ENCODE measurements around the gene ARHGAP23. TPM values are rescaled to one million over a fixed set of nuclear protein-coding genes. Genes with fewer than 3 reads are reported as not detected.

The ARHGAP23 gene
- total RNA-seq (2014; rRNA removed; shearing (Covaris generic); ENCODE audit: low replicate concordance) = 19.4 and 34.6 TPM in 2 replicates

DNA sequence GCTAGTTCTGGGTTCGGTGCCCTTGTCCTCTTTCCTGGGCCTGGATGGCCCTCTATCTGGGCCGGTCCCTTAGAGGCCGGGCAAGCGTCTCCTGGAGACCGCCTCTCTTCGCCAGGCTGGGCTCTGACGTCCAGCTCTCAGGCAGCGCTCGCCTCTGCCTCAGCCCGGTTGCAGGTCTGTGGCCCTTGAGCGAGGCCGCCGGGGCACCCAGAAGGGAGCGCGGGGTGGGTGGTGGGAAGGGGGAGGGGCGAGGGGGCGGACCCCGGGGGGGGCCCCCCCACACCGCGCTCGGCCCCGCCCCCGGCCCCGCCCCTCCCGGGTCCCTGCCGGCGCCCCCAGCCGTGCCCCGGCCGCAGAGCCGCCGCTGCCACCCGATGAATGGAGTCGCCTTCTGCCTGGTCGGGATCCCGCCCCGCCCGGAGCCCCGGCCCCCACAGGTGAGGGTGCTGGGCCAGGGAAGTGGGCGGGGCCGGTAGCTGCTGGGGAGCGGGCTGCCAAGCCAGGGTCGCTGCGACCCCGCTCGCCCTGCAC, at the start of gene ARHGAP23:
Gene ARHGAP23, plus strand, starts transcription at position 353 of the 531 bp plus-strand sequence. Its CDS starts 22 bp downstream, at position 375.
- peak; percentile 88 for DNase-seq
- Histone ChIP-seq H3K27me3 (no peaks in the 10 kb centered on the region), H3K4me3 (peak within 1 kb of the TSS; percentile 73), H3K36me3 (peaks cover 38% of the 10 kb centered on the region), H3K9me3 (no peaks in the 10 kb centered on the region)

DNA sequence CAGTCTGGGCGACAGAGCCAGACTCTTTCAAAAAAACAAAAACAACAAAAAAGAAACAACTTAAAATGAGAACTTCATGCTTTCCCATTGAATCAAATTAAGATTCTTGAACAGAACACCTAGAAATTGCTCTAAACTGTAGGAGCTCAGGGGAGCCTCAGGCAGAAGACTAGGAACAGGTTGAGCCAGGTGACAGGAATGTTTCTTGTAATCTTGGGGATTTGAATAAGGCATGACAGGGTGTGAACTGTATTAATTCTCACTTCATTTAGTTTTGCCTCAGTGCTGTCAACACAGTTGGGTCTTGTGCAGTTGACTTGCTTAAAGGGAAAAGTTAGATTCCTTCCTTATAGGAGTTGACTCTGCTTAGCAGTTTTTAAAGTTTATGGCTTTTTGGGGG, 48.8 kb upstream of the ARHGAP23 start:
- DNase-seq = no peak
- Histone ChIP-seq H3K36me3 (peaks cover 46% of the 10 kb centered on the region), H3K27me3 (no peaks in the 10 kb centered on the region), H3K4me3 (no peak overlapping the region), H3K9me3 (no peaks in the 10 kb centered on the region)

- Histone ChIP-seq H3K9me3 (no peaks in the 10 kb centered on the region), H3K4me3 (no peak overlapping the region), H3K27me3 (no peaks in the 10 kb centered on the region), H3K36me3 (peaks cover 44% of the 10 kb centered on the region)
- DNase-seq = no peak
Measured at GRCh38 chr17:38395090-38395489, 33.2 kb upstream of the ARHGAP23 start.

- Histone ChIP-seq H3K36me3 (peaks cover 55% of the 10 kb centered on the region), H3K27me3 (no peaks in the 10 kb centered on the region), H3K4me3 (no peak overlapping the region), H3K9me3 (no peaks in the 10 kb centered on the region)
- no peak for DNase-seq
Measured at GRCh38 chr17:38397227-38397626, 31.0 kb upstream of the ARHGAP23 start.

DNA sequence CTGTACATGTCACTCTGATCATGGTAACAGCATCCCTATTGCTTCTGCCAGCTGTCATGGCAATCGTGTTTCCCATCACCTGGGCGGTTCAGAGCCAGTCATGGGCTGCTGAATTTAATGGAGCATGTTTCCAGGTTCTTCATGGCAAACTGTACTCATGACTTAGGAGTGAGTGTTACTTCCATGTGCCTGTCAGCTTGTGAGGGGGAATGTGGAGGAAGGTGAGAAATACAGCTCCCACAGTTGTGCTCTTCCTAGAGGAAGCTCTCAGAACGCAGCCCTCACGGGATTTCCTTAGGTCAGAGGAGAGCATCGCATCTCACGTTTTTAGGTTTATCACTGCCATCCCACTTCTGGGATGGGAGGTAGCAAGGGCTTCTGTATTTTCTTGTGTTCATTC, 28.0 kb upstream of the ARHGAP23 start:
- H3K36me3 ChIP-seq = peaks cover 46% of the 10 kb centered on the region
- no peaks in the 10 kb centered on the region for H3K9me3 ChIP-seq
- no peaks in the 10 kb centered on the region for H3K27me3 ChIP-seq
- DNase-seq = no peak
- H3K4me3 ChIP-seq = no peak overlapping the region

DNA sequence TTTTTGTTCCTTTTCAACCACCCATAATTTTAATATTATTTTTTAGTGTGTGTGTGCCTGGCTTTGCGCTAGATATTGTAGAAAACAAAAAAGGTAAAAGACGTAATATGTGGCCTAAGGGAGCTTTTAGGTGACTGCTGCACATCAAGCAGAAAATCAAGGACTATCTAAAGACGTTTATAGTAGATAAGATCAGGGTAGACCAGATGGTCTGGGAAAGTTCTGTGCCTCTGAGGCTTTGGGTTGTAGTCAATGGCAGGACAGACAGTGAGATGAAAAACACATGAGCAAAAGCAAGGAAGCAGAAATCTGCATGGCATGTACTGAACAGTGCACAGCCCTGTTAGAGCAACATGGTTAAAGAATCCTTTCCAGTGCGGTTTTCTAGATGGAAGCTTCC, 26.8 kb upstream of the ARHGAP23 start:
- Histone ChIP-seq H3K9me3 (no peaks in the 10 kb centered on the region), H3K4me3 (no peak overlapping the region), H3K36me3 (peaks cover 35% of the 10 kb centered on the region), H3K27me3 (no peaks in the 10 kb centered on the region)
- no peak for DNase-seq

- Histone ChIP-seq H3K4me3 (no peak overlapping the region), H3K36me3 (peaks cover 22% of the 10 kb centered on the region), H3K9me3 (no peaks in the 10 kb centered on the region), H3K27me3 (no peaks in the 10 kb centered on the region)
- DNase-seq = no peak
Measured at GRCh38 chr17:38402897-38403296, 25.4 kb upstream of the ARHGAP23 start.

- DNase-seq = no peak
Measured at GRCh38 chr17:38403491-38403890, 24.8 kb upstream of the ARHGAP23 start.

GRCh38 chr17:38404174-38404943, 23.9 kb upstream of the ARHGAP23 start:
- DNase-seq = no peak
- H3K9me3 ChIP-seq = no peaks in the 10 kb centered on the region
- no peaks in the 10 kb centered on the region for H3K27me3 ChIP-seq

More at GRCh38 chr17:38403491-38403890, 24.8 kb upstream of the ARHGAP23 start:
- Histone ChIP-seq H3K27me3 (no peaks in the 10 kb centered on the region), H3K9me3 (no peaks in the 10 kb centered on the region), H3K4me3 (no peak overlapping the region), H3K36me3 (peaks cover 21% of the 10 kb centered on the region)

DNA sequence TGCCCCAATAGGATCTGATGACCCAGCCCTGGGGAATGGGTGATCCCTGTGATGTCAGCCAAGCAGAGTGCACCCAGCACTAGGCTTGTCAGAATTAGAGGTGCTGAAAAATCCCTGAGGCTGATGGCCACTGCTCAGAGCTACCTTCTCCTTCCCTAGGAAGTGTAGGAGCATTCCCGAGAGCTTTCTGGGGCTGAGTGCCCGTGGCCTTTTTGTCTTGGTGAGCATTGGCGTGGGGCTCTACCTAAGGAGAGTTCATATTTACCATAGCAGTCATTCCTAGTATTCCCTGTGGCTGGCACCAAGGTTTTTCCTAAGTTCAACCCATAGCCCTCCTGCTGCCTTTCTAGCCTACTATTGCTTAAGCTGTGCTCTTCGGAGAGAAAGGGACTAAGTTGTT, 22.6 kb upstream of the ARHGAP23 start:
- H3K4me3 ChIP-seq = no peak overlapping the region
- no peaks in the 10 kb centered on the region for H3K9me3 ChIP-seq
- DNase-seq = no peak
- no peaks in the 10 kb centered on the region for H3K27me3 ChIP-seq
- peaks cover 6% of the 10 kb centered on the region for H3K36me3 ChIP-seq

More at GRCh38 chr17:38404174-38404943, 23.9 kb upstream of the ARHGAP23 start:
- Histone ChIP-seq H3K36me3 (peaks cover 19% of the 10 kb centered on the region), H3K4me3 (no peak overlapping the region)

- no peak for DNase-seq
- H3K36me3 ChIP-seq = no peaks in the 10 kb centered on the region
- no peaks in the 10 kb centered on the region for H3K27me3 ChIP-seq
- H3K4me3 ChIP-seq = no peak overlapping the region
- H3K9me3 ChIP-seq = no peaks in the 10 kb centered on the region
Measured at GRCh38 chr17:38410201-38410600, 18.1 kb upstream of the ARHGAP23 start.

- peak; percentile 40 for DNase-seq
- H3K4me3 ChIP-seq = no peak overlapping the region
Measured at GRCh38 chr17:38415250-38416194, 12.7 kb upstream of the ARHGAP23 start.

GRCh38 chr17:38416840-38417209, 11.4 kb upstream of the ARHGAP23 start:
- Histone ChIP-seq H3K4me3 (no peak overlapping the region), H3K9me3 (no peaks in the 10 kb centered on the region), H3K27me3 (no peaks in the 10 kb centered on the region; the same call in 1 of the 2 replicates), H3K36me3 (no peaks in the 10 kb centered on the region)
- no peak for DNase-seq

More at GRCh38 chr17:38415250-38416194, 12.7 kb upstream of the ARHGAP23 start:
- no peaks in the 10 kb centered on the region for H3K36me3 ChIP-seq
- no peaks in the 10 kb centered on the region for H3K9me3 ChIP-seq
- H3K27me3 ChIP-seq = no peaks in the 10 kb centered on the region; the same call in 1 of the 2 replicates

DNA sequence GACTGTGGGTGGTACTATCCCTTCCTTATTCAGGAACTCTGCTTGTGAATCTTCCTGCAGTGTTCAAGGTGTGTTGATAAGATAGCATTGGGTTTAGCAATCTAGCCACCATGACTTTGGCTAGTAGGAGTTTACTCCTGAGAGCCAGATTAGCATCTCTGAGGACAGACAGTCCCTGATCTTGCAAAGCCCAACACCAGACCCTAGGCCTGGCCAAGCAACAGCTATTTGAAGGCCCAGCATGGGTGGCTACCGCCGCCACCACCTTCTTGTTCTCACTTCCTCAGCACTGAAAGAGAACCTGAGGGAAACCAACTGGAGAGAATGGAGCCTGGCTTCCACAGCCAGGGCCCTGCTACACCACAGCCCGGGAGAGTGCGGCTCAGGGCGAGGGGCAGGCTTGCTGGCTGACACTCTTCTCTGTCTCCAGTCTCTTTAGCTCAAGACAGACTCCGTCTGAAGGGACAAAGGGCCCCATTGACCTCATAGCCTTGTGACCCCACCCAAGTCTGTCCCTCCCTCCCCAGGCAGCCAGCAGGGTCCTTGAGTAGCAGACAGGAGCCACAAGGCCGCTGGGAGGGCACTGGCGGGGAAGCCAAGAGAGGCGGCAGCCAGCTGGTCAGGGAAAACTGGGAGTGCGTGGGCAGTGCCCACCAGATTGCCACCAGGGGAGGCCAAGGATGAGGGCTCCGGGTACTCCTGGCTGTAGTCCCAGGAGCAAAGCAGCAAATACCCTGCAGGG, 10.9 kb upstream of the ARHGAP23 start:
- Histone ChIP-seq H3K27me3 (no peaks in the 10 kb centered on the region; the same call in 1 of the 2 replicates), H3K36me3 (no peaks in the 10 kb centered on the region), H3K9me3 (no peaks in the 10 kb centered on the region), H3K4me3 (no peak overlapping the region)
- no peak for DNase-seq

- DNase-seq = no peak
- Histone ChIP-seq H3K36me3 (no peaks in the 10 kb centered on the region), H3K27me3 (no peaks in the 10 kb centered on the region; the same call in 1 of the 2 replicates), H3K4me3 (no peak overlapping the region), H3K9me3 (no peaks in the 10 kb centered on the region)
Measured at GRCh38 chr17:38418062-38418692, 10.1 kb upstream of the ARHGAP23 start.

All from MG63 (cell line).